ENCODE measurements around the gene RAD51B.

Gene RAD51B

GRCh38 chr14:68561531-68562007 is 742.0 kb downstream of the RAD51B start:
- Histone ChIP-seq H3K27me3 (ENCODE audit: control insufficient read depth, insufficient read depth, low read length) (no peaks in the 10 kb centered on the region), H3K27ac (no peak overlapping the region), H3K9me3 (ENCODE audit: control insufficient read depth, low read length) (no peaks in the 10 kb centered on the region), H3K36me3 (ENCODE audit: control insufficient read depth, insufficient read depth, low read length) (no peaks in the 10 kb centered on the region), H2AFZ (no peak overlapping the region), H3K79me2 (no peaks in the 10 kb centered on the region), H3K4me1 (peaks cover 8% of the 10 kb centered on the region), H3K4me3 (ENCODE audit: low read depth, low read length) (no peak overlapping the region), H3K9ac (no peak overlapping the region), H3K4me2 (ENCODE audit: low read length) (no peak overlapping the region)
- TF ChIP-seq, protein P1, sequence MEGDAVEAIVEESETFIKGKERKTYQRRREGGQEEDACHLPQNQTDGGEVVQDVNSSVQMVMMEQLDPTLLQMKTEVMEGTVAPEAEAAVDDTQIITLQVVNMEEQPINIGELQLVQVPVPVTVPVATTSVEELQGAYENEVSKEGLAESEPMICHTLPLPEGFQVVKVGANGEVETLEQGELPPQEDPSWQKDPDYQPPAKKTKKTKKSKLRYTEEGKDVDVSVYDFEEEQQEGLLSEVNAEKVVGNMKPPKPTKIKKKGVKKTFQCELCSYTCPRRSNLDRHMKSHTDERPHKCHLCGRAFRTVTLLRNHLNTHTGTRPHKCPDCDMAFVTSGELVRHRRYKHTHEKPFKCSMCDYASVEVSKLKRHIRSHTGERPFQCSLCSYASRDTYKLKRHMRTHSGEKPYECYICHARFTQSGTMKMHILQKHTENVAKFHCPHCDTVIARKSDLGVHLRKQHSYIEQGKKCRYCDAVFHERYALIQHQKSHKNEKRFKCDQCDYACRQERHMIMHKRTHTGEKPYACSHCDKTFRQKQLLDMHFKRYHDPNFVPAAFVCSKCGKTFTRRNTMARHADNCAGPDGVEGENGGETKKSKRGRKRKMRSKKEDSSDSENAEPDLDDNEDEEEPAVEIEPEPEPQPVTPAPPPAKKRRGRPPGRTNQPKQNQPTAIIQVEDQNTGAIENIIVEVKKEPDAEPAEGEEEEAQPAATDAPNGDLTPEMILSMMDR (IDR thresholded peaks at IDR 0.05) = no peak

DNA sequence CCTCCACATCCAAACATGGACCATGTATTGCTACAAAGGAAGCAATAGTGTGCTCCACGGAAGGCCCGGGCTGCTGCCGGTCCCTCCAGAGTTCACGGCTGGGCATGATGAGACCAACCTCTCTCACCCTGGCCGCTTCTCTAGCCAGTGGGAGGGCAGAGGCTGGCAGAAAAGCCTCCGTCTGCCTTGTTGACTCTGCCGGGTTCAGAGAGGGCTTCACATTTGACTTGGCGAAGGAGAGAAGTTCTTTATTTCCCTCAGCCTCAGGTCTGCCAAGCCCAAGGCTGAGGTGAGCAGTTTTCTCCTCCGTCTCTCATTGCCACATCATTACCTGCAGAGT is 743.3 kb downstream of the RAD51B start:
- Histone ChIP-seq H3K4me1 (peaks cover 8% of the 10 kb centered on the region), H3K4me3 (ENCODE audit: low read depth, low read length) (no peak overlapping the region), H3K4me2 (ENCODE audit: low read length) (no peak overlapping the region), H3K36me3 (ENCODE audit: control insufficient read depth, insufficient read depth, low read length) (no peaks in the 10 kb centered on the region), H2AFZ (no peak overlapping the region), H3K9ac (no peak overlapping the region), H3K27ac (no peak overlapping the region), H3K9me3 (ENCODE audit: control insufficient read depth, low read length) (no peaks in the 10 kb centered on the region), H3K79me2 (no peaks in the 10 kb centered on the region), H3K27me3 (ENCODE audit: control insufficient read depth, insufficient read depth, low read length) (no peaks in the 10 kb centered on the region)
- TF ChIP-seq, protein P1 (IDR thresholded peaks at IDR 0.05) = no peak

- Histone ChIP-seq H3K36me3 (ENCODE audit: control insufficient read depth, insufficient read depth, low read length) (no peaks in the 10 kb centered on the region), H3K27me3 (ENCODE audit: control insufficient read depth, insufficient read depth, low read length) (no peaks in the 10 kb centered on the region), H3K79me2 (no peaks in the 10 kb centered on the region), H2AFZ (no peak overlapping the region), H3K4me3 (ENCODE audit: low read depth, low read length) (no peak overlapping the region), H3K9me3 (ENCODE audit: control insufficient read depth, low read length) (no peaks in the 10 kb centered on the region), H3K4me2 (ENCODE audit: low read length) (no peak overlapping the region), H3K4me1 (peaks cover 8% of the 10 kb centered on the region), H3K27ac (no peak overlapping the region), H3K9ac (no peak overlapping the region)
- TF ChIP-seq, protein P1 (IDR thresholded peaks at IDR 0.05) = no peak
Observed at GRCh38 chr14:68563251-68564131, 743.9 kb downstream of the RAD51B start.

- H2AFZ ChIP-seq = no peak overlapping the region
- peaks cover 8% of the 10 kb centered on the region for H3K4me1 ChIP-seq
- H3K36me3 ChIP-seq (ENCODE audit: control insufficient read depth, insufficient read depth, low read length) = no peaks in the 10 kb centered on the region
- H3K4me3 ChIP-seq (ENCODE audit: low read depth, low read length) = no peak overlapping the region
- H3K9me3 ChIP-seq (ENCODE audit: control insufficient read depth, low read length) = no peaks in the 10 kb centered on the region
- no peak overlapping the region for H3K4me2 ChIP-seq (ENCODE audit: low read length)
- no peak overlapping the region for H3K27ac ChIP-seq
- no peaks in the 10 kb centered on the region for H3K27me3 ChIP-seq (ENCODE audit: control insufficient read depth, insufficient read depth, low read length)
- no peak overlapping the region for H3K9ac ChIP-seq
- TF ChIP-seq, protein P1 (IDR thresholded peaks at IDR 0.05) = no peak
- H3K79me2 ChIP-seq = no peaks in the 10 kb centered on the region
Observed at GRCh38 chr14:68564191-68564825, 744.7 kb downstream of the RAD51B start.

Measured in parathyroid adenoma (tissue), 2 donors.